ENCODE measurements around the gene SLC38A10. TPM values are rescaled to one million over a fixed set of nuclear protein-coding genes. Genes with fewer than 3 reads are reported as not detected.

Gene SLC38A10
- total RNA-seq, 1 donor from 2014 or later = 100 TPM

DNA sequence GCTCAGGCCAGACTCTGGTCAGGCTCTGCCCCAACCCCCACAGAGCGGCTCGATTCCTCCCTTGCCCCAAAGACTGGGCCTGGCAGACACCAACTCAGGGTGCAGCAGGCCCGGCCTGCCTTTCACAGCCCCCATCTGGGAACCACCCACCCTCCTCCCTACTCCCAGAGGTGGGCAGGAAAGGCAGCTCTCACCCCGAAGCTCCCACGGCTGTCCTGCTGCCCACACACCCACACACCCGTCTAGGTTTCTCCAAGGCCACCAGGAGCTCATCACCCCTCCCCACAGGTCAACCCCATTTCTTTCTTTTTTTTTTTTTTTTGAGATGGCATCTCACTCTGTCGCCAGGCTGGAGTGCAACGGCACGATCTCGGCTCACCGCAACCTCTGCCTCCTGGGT lies 76.1 kb downstream of the SLC38A10 start:
- H3K27me3 ChIP-seq (ENCODE audit: control insufficient read depth, insufficient read depth, low read length) = no peaks in the 10 kb centered on the region

DNA sequence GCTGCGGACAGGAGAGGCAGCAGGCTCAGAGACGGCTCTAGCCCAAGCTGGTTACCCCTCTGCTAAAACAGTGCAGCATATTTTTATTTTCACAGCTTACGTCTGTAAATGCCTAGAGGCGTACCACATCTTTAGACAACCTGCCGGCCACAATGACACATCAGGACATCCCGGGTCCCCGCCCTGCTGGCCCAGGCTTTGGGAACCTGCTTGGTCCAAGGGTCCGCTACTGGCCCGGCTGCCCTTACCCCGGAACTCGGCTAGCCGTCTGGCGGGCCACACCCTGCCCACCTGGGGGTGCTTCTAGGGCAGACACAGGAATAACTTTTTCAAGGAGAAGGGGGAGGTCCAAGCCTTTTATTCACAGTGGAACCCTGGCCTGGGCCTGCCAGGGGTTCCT lies 76.6 kb downstream of the SLC38A10 start:
- TF ChIP-seq, protein P1, sequence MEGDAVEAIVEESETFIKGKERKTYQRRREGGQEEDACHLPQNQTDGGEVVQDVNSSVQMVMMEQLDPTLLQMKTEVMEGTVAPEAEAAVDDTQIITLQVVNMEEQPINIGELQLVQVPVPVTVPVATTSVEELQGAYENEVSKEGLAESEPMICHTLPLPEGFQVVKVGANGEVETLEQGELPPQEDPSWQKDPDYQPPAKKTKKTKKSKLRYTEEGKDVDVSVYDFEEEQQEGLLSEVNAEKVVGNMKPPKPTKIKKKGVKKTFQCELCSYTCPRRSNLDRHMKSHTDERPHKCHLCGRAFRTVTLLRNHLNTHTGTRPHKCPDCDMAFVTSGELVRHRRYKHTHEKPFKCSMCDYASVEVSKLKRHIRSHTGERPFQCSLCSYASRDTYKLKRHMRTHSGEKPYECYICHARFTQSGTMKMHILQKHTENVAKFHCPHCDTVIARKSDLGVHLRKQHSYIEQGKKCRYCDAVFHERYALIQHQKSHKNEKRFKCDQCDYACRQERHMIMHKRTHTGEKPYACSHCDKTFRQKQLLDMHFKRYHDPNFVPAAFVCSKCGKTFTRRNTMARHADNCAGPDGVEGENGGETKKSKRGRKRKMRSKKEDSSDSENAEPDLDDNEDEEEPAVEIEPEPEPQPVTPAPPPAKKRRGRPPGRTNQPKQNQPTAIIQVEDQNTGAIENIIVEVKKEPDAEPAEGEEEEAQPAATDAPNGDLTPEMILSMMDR (IDR thresholded peaks at IDR 0.05; ENCODE audit: insufficient read depth, low read length, poor library complexity, severe bottlenecking) = no peak
- no peak for DNase-seq (ENCODE audit: low read depth)
- no peaks in the 10 kb centered on the region for H3K27me3 ChIP-seq (ENCODE audit: control insufficient read depth, insufficient read depth, low read length)
- no peaks in the 10 kb centered on the region for H3K36me3 ChIP-seq (ENCODE audit: control insufficient read depth, insufficient read depth, low read length)
- H3K4me3 ChIP-seq (ENCODE audit: low read depth, low read length) = no peak overlapping the region

More for the DNA sequence above, 76.1 kb downstream of the SLC38A10 start:
- no peaks in the 10 kb centered on the region for H3K36me3 ChIP-seq (ENCODE audit: control insufficient read depth, insufficient read depth, low read length)
- DNase-seq (ENCODE audit: low read depth) = no peak
- no peak overlapping the region for H3K4me3 ChIP-seq (ENCODE audit: low read depth, low read length)
- TF ChIP-seq, protein P1 (IDR thresholded peaks at IDR 0.05; ENCODE audit: insufficient read depth, low read length, poor library complexity, severe bottlenecking) = no peak

DNA sequence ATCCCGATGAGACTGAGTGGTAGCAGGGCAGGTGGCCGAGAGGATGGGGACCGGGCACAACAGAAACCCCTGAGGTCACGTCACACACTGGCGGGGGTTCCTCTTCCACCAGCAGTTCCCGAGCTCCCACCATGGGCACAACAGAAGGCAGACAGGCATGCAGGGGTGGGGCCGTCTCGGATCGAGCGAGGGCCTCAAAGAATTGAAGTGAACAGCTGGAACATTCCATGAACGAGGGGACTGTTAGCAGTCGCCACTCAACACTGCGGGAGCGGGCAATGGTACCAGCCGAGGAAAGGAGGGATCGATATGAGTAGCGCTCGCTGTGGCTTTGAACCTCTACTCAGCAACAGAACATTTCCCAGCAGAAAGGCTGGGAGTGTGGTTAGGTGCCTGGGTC lies 77.6 kb downstream of the SLC38A10 start:
- no peaks in the 10 kb centered on the region for H3K36me3 ChIP-seq (ENCODE audit: control insufficient read depth, insufficient read depth, low read length)
- H3K4me3 ChIP-seq (ENCODE audit: low read depth, low read length) = no peak overlapping the region
- H3K27me3 ChIP-seq (ENCODE audit: control insufficient read depth, insufficient read depth, low read length) = no peaks in the 10 kb centered on the region
- no peak for DNase-seq (ENCODE audit: low read depth)
- TF ChIP-seq, protein P1 (IDR thresholded peaks at IDR 0.05; ENCODE audit: insufficient read depth, low read length, poor library complexity, severe bottlenecking) = no peak

DNA sequence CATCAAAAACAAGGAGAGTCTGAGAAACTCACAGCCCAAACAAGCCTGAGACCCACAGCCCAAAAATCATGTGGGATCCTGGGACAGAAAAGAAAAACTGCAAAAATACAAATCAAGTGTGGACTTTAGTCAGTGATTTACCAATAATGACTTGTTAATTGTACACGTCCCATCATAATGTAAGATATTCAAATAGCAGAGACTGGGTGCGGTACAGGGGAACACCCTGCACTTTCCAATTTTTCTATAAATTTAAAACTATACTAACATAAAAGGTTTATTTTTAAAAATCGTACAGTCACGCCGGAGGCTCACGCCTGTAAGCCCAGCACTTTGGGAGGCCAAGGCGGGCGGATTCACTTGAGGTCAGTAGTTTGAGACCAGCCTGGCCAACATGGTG lies 81.1 kb downstream of the SLC38A10 start:
- no peak overlapping the region for H3K4me3 ChIP-seq (ENCODE audit: low read depth, low read length)
- TF ChIP-seq, protein P1 (IDR thresholded peaks at IDR 0.05; ENCODE audit: insufficient read depth, low read length, poor library complexity, severe bottlenecking) = no peak
- no peak for DNase-seq (ENCODE audit: low read depth)
- no peaks in the 10 kb centered on the region for H3K27me3 ChIP-seq (ENCODE audit: control insufficient read depth, insufficient read depth, low read length)
- no peaks in the 10 kb centered on the region for H3K36me3 ChIP-seq (ENCODE audit: control insufficient read depth, insufficient read depth, low read length)

DNA sequence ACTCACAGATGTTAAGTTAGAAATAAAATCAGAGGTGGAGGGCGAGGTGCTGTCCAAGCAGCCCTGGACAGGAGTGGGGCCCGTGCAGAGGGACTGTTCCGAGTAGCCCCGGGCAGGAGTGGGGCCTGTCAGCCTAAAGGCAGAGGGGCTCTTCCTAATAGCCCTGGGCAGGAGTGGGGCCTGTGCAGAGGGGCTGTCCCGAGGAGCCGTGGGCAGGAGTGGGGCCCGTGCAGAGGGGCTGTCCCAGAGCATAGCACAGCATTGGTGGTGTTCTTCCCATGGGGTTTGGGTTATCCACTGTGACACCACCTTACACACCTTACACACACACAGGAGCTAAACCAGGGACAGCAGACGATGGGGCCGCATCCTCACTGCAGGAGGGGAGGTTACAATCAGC lies 82.7 kb downstream of the SLC38A10 start:
- Histone ChIP-seq H3K36me3 (ENCODE audit: control insufficient read depth, insufficient read depth, low read length) (no peaks in the 10 kb centered on the region), H3K27me3 (ENCODE audit: control insufficient read depth, insufficient read depth, low read length) (no peaks in the 10 kb centered on the region), H3K4me3 (ENCODE audit: low read depth, low read length) (no peak overlapping the region)
- TF ChIP-seq, protein P1 (IDR thresholded peaks at IDR 0.05; ENCODE audit: insufficient read depth, low read length, poor library complexity, severe bottlenecking) = no peak
- no peak for DNase-seq (ENCODE audit: low read depth)

DNA sequence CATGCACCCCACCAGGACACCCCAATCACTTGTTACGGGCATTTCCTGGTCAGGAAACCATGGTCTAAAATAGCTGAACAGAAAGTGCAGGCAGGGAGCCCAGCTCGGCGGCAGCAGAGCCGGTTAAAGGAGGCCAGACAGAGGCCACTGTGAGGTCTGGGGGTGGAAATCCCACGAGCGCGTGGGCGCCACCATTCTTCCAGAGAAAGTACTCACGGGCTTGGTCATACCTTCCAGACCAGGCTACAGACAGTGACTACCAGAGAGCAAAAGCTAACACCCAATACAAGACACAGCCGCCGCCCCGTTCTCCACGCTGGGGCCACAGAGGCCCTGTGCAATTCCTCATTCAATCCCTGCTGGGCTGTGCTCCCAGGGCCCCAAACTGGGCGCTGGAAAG lies 84.2 kb downstream of the SLC38A10 start:
- H3K4me3 ChIP-seq (ENCODE audit: low read depth, low read length) = no peak overlapping the region
- TF ChIP-seq, protein P1 (IDR thresholded peaks at IDR 0.05; ENCODE audit: insufficient read depth, low read length, poor library complexity, severe bottlenecking) = no peak
- no peaks in the 10 kb centered on the region for H3K27me3 ChIP-seq (ENCODE audit: control insufficient read depth, insufficient read depth, low read length)
- DNase-seq (ENCODE audit: low read depth) = no peak
- no peaks in the 10 kb centered on the region for H3K36me3 ChIP-seq (ENCODE audit: control insufficient read depth, insufficient read depth, low read length)
